Measurements from ENCODE around the gene RAB1A. TPM values are rescaled to one million over a fixed set of nuclear protein-coding genes. Genes with fewer than 3 reads are reported as not detected.

RAB1A gene
- total and polyA plus RNA-seq, 2 donors (not counting 1 experiment from before 2014, with no cell fraction given) = 26.6 to 42.2 TPM

- Histone ChIP-seq H3K79me2 (ENCODE audit: control insufficient read depth, insufficient read depth, low read length) (no peaks in the 10 kb centered on the region), H3K4me1 (ENCODE audit: control insufficient read depth in 2 of 2, insufficient read depth in 2 of 2, low read length in 2 of 2) (peaks cover 5 to 8% of the 10 kb centered on the region in 2 donors), H3K4me3 (ENCODE audit: control extremely low read depth in 1 of 5, extremely low read depth in 1 of 5, insufficient read depth in 1 of 5, low read depth in 2 of 5, low read length in 4 of 5) (no peak overlapping the region), H2AFZ (ENCODE audit: insufficient read depth, low read depth, low read length, poor library complexity, severe bottlenecking) (no peak overlapping the region), H3K9ac (ENCODE audit: low read length) (no peak overlapping the region), H3K27ac (ENCODE audit: low read length in 2 of 2) (no peak overlapping the region), H3K9me3 (ENCODE audit: control extremely low read depth in 1 of 3, control insufficient read depth in 2 of 3, insufficient read depth in 1 of 3, low read length in 2 of 3) (no peaks in the 10 kb centered on the region), H3K27me3 (replicated peaks in 1 of 4; ENCODE audit: control extremely low read depth in 1 of 4, control insufficient read depth in 3 of 4, insufficient read depth in 4 of 4, low read length in 3 of 4) (no peaks in the 10 kb centered on the region), H3K4me2 (replicated peaks; ENCODE audit: low read depth, low read length, poor library complexity, severe bottlenecking) (no peak overlapping the region), H3K36me3 (replicated peaks in 1 of 2; ENCODE audit: control extremely low read depth in 1 of 2, control insufficient read depth in 1 of 2, extremely low read depth in 1 of 2, insufficient read depth in 2 of 2, low read length in 1 of 2) (no peaks in the 10 kb centered on the region), H4K20me1 (ENCODE audit: control insufficient read depth, insufficient read depth, low read length, poor library complexity, severe bottlenecking) (no peaks in the 10 kb centered on the region)
- POLR2A ChIA-PET = no interaction called here
- intact Hi-C loops (cut with micrococcal nuclease) = no loop called here
- no peak overlapping the region for H3K4me3 Mint-ChIP-seq
- ATAC-seq (ENCODE audit: low read depth) = no peak
- TF ChIP-seq, protein P1, sequence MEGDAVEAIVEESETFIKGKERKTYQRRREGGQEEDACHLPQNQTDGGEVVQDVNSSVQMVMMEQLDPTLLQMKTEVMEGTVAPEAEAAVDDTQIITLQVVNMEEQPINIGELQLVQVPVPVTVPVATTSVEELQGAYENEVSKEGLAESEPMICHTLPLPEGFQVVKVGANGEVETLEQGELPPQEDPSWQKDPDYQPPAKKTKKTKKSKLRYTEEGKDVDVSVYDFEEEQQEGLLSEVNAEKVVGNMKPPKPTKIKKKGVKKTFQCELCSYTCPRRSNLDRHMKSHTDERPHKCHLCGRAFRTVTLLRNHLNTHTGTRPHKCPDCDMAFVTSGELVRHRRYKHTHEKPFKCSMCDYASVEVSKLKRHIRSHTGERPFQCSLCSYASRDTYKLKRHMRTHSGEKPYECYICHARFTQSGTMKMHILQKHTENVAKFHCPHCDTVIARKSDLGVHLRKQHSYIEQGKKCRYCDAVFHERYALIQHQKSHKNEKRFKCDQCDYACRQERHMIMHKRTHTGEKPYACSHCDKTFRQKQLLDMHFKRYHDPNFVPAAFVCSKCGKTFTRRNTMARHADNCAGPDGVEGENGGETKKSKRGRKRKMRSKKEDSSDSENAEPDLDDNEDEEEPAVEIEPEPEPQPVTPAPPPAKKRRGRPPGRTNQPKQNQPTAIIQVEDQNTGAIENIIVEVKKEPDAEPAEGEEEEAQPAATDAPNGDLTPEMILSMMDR (IDR thresholded peaks at IDR 0.05) = no peak
- no peak for TF ChIP-seq EZH2 (IDR thresholded peaks at IDR 0.05; ENCODE audit: borderline replicate concordance, insufficient read depth, low read depth, low read length, poor library complexity, severe bottlenecking)
- peaks cover 8% of the 10 kb centered on the region for H3K4me1 Mint-ChIP-seq
- no peaks in the 10 kb centered on the region for H3K9me3 Mint-ChIP-seq (ENCODE audit: insufficient read depth)
- DNase-seq = no peak
- CTCF ChIA-PET = interaction anchor here (0.8 to 2.2 kb wide), 3 partner anchors 12 to 825 kb away, joined by 3 to 7 read pairs (median 4); no protein-coding TSS in a partner anchor
- H3K27me3 Mint-ChIP-seq = no peaks in the 10 kb centered on the region
- H3K27ac Mint-ChIP-seq = no peak overlapping the region
- 100% methylated on average over 1 of the region's 1 CpG for WGBS (ENCODE audit: insufficient coverage)
These were observed 26.1 kb upstream of the RAB1A start for GRCh38 chr2:65156041-65156440.

DNA sequence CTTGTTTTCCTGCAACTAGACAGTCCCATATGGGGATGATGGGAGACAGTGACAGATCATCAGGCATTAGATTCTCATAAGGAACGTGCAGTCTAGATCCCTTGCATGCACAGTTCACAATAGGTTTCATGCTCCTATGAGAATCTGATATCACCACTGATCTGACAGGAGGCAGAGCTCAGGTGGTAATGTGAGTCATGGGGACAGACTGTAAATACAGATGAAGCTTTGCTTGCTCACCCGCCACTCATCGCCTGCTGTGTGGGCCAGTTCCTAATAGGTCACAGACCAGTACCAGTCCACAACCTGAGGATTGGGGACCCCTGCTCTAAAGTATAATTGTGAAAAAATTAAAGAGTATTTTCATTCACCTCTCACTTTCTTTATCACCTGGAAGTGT is 23.6 kb upstream of the RAB1A start:
- WGBS (ENCODE audit: insufficient coverage) = 71% methylated on average over 1 of the region's 3 CpGs
- no peak overlapping the region for H3K27ac ChIP-seq (ENCODE audit: low read length in 2 of 2)
- POLR2A ChIA-PET = no interaction called here
- H3K4me3 ChIP-seq (ENCODE audit: control extremely low read depth in 1 of 5, extremely low read depth in 1 of 5, insufficient read depth in 1 of 5, low read depth in 2 of 5, low read length in 4 of 5) = no peak overlapping the region
- ATAC-seq (ENCODE audit: low read depth) = no peak
- Mint-ChIP-seq H3K27me3 (no peaks in the 10 kb centered on the region), H3K4me3 (no peak overlapping the region), H3K27ac (no peak overlapping the region), H3K9me3 (ENCODE audit: insufficient read depth) (no peaks in the 10 kb centered on the region), H3K4me1 (peaks cover 1% of the 10 kb centered on the region)
- no peaks in the 10 kb centered on the region for H3K27me3 ChIP-seq (replicated peaks in 1 of 4; ENCODE audit: control extremely low read depth in 1 of 4, control insufficient read depth in 3 of 4, insufficient read depth in 4 of 4, low read length in 3 of 4)
- no peaks in the 10 kb centered on the region for H3K79me2 ChIP-seq (ENCODE audit: control insufficient read depth, insufficient read depth, low read length)
- TF ChIP-seq EZH2 (IDR thresholded peaks at IDR 0.05; ENCODE audit: borderline replicate concordance, insufficient read depth, low read depth, low read length, poor library complexity, severe bottlenecking) = no peak
- TF ChIP-seq, protein P1 (IDR thresholded peaks at IDR 0.05) = no peak
- no peak overlapping the region for H3K9ac ChIP-seq (ENCODE audit: low read length)
- no peaks in the 10 kb centered on the region for H3K9me3 ChIP-seq (ENCODE audit: control extremely low read depth in 1 of 3, control insufficient read depth in 2 of 3, insufficient read depth in 1 of 3, low read length in 2 of 3)
- H3K4me1 ChIP-seq (ENCODE audit: control insufficient read depth in 2 of 2, insufficient read depth in 2 of 2, low read length in 2 of 2) = no peaks in the 10 kb centered on the region
- H4K20me1 ChIP-seq (ENCODE audit: control insufficient read depth, insufficient read depth, low read length, poor library complexity, severe bottlenecking) = no peaks in the 10 kb centered on the region
- intact Hi-C loops (cut with micrococcal nuclease) = no loop called here
- CTCF ChIA-PET = interaction anchor here (1.0 kb wide), 1 partner anchor 88 kb away, joined by 3 read pairs; no protein-coding TSS in a partner anchor
- no peak overlapping the region for H3K4me2 ChIP-seq (replicated peaks; ENCODE audit: low read depth, low read length, poor library complexity, severe bottlenecking)
- no peak for DNase-seq
- no peak overlapping the region for H2AFZ ChIP-seq (ENCODE audit: insufficient read depth, low read depth, low read length, poor library complexity, severe bottlenecking)
- H3K36me3 ChIP-seq (replicated peaks in 1 of 2; ENCODE audit: control extremely low read depth in 1 of 2, control insufficient read depth in 1 of 2, extremely low read depth in 1 of 2, insufficient read depth in 2 of 2, low read length in 1 of 2) = no peaks in the 10 kb centered on the region
